Amniotic epithelial cell (primary cell): ENCODE data around the gene ATP4B.

Source experiments
- DNase-seq: peaks from one replicate; pipeline ENCODE4 v3.0.0-alpha.2; 2010; ENCODE audit warnings: low read depth

ATP4B gene

DNA sequence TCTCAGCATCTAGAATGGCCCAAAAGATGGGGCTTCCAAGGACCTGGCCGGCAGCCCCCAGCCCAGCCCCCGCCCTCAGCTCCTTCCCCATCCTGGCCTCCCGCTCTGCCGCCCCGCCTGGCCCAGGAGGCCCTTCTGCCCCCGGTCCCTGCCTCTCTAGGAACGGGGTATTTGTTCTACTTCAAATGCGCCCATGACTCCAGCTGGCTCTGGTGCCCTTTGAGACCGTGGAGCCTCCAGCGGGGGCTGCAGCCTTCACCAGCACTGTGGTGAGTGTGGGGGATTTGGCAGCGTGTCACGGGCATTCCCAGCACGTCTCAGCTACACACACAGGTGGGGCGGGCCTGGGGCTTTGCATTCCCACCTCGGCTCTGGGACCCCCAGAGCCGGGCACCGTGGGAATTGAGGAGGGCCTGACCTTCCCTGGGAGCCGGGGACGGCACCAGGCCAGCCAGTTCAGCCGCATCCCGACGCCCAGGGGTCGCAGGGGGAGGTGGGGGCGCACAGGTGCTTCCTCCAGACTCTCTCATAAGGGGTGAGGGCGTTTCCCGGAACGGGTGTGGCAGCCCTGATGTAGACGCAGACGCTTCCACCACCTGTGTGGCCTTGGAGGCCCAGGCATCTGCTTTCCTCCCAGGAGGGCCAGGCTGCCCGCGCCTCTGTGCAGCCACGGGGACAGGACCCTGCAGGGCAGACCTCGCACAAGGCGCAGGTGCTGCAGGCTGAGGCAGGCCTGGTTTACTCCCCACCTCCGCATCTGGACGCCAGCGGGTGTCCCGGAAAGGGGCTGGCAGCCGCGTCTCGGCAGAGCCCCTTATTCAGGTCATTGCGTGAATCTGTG, 947 bp downstream of the ATP4B start:
- DNase-seq: no peak

DNA sequence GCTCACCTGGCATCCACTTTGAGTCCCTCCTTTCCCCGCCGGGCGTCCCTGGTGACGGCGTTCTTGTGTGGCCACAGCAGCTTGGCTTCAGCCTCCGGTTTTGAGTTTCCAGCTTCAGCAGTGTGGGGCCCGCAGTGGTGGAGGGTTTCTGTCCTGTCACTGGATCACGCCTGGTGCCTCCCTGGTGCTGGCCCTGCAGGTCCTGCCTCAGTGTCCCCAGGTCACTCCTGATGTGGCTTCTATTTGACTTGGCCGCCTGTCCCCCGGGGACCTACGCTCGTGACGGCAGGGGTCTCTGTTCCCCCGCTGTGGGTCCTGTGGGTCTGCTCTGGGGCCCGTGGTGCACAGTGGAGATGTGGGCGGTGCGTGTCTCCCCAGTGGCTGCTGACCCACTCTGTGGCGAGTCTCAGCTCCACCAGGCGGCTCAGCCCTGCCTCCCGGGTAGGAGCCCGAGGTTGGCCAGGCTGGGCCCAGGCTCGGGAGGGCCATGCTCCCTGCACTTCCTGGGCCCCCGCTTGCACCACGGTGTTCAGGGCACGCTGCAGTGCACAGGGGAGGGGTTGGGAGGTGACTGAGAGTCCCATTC, 1.9 kb downstream of the ATP4B start:
- no peak for DNase-seq

GRCh38 chr13:113655346-113656002, 2.5 kb downstream of the ATP4B start:
- DNase-seq: no peak

DNA sequence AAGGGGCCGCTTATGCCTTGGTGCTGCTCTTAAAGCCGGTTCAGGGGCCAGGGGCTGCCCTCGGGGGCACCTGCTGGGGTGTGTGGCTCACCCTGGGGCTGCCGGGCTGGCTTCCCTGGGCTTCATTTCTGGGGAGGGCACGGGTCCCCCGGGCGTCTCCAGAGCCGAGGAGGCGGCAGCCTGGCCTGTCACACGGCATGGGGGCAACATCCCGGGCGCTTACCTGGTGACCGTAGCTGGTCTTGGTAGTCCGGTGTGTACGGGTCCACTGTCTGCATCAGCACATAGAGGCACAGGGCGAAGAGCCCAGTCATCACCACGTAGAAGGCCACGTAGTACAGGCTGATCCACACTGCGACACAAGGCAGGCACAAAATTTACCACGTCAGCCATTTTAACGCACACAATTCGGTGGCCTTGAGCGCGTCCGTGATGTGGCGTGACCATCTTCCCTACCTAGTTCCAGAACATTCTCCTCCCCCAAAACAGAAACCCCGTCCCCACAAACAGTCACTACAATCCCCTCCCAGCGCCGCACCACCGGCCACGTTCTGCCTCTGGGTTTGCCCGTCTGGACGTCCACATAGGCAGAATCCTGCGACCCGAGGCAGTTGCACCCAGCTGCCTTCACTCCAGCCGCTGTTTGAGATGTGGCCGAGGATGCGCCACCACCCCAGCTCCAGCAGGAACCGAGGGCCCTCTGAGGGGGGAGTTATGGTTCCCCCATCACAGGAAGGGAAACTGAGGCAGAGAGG, 3.2 kb downstream of the ATP4B start:
- DNase-seq: no peak

GRCh38 chr13:113654175-113654560, 3.8 kb downstream of the ATP4B start:
- no peak for DNase-seq

- no peak for DNase-seq
These were observed 4.5 kb downstream of the ATP4B start for GRCh38 chr13:113653264-113654174.

GRCh38 chr13:113652404-113653263, 5.4 kb downstream of the ATP4B start:
- no peak for DNase-seq

GRCh38 chr13:113651511-113652403, 6.2 kb downstream of the ATP4B start:
- no peak for DNase-seq

DNA sequence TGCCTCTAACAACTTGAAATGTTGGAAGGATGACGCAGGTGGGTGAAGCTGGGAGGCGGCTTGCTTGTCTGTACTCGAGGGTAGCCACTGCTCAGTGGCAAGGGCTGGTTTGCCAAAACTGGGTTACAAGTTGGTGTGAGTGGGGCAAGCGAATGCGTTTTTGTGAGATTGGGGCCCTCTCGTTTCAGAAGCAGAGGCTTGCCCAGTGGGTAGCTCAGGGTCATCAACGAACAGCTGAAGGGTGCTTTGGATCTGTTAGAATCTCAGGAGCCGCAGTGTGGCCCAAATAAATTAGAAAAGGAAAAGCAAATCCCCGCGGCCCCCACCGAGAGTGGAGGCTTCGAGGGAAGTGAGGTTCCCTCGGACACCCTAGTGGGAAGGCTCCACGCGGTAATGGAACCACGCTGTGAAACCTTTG, 7.3 kb downstream of the ATP4B start:
- no peak for DNase-seq

GRCh38 chr13:113650275-113650674, 7.7 kb downstream of the ATP4B start:
- no peak for DNase-seq

DNA sequence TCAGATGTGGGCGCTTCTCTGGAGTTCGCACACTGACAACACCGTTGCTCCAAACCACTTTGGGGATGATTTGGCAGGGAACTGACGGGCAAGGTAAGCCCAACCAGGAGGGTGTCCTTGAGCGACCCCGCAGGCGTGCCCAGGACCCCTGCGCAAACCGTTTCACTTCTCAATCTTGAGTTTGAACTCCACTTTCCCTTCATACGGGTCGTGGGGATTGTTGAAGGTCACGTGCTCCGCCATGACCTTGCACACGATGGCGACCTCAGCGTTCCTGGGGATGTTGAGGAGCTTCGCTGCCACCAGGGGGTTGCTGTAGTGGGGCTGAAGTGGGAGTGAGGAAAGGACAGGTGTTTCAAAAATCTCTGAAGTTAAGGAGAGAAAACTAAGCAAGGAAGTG, 8.8 kb downstream of the ATP4B start:
- no peak for DNase-seq

DNA sequence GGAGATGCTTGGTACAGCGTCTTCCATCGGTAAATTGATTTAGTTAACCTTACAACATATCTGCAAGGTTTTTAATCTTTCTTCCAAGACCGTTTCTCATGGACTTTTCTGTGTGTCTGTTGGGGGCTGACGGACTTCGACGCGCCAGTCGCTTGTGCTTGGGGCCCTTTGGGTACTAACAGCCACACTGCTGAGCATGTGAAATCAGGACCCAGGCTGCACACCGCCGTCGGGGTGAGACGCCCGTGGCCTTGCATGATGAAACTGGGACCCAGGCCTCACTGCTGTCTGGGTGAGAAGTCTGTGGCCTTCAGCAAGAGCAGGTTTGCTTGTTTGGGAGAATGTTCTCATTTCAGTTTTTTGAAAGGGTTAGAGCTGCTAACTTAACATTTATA, 9.8 kb downstream of the ATP4B start:
- DNase-seq: no peak

DNA sequence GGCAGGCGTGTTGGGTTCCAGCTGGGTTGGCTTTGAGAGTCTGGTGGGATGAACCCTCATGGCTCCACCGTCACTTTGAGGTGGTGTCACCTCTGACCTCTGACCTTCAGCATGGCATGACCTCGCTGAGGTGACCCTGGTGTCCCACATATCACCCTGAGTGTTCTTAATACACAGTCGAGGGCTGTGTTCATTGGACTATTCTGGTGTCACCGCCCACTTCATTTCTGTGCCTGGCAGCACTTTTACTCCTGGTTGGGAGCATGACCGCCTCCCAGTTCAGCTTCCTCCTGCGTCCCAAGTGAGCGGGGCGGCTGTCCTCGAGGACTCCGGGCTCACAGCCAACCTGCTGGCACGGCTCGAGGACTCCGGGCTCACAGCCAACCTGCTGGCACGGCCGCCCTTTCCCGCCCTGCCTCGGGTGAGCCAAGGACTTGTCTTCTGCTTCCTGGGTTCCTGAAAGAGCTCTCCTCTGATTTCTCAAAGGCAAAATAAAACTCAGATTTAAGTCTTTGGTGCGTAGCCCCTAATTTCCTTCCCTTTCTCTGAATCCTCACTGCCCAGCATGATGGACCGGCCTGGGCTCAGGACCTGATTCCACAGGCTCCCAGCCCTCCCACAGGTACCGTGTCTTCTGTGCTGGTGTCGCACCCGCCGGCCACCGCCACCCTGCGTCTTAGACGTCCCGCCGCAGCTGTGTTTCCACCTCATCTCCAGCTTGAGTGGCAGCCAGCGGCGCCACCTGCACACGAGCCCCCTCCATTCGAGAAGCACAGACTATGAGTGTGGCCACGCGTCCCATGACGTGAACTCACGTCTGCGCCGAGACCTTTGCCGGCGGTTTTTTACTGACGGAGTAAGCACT, 10.4 kb downstream of the ATP4B start:
- DNase-seq: no peak

- no peak for DNase-seq
These were observed 11.1 kb downstream of the ATP4B start for GRCh38 chr13:113646921-113647340.

DNA sequence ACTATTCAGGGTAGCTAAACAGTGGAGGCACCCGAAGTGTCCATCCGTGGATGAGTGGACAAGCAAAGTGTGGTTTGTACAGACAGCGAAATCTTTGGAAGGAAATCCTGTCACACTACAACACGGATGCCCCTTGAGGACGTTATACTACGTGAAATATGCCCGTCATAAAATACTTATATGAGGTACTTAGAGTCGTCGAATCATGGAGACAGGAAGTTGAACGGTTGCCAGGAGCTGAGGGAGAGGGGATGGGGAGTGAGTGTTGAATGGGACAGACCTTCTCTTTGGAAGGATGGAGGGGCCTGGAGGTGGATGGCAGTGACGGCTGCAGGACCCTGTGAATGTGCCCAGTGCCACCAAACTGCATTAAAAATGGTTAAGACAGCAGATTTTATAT, 11.6 kb downstream of the ATP4B start:
- DNase-seq: no peak

GRCh38 chr13:113645329-113645728, 12.7 kb downstream of the ATP4B start:
- no peak for DNase-seq

- no peak for DNase-seq
These were observed 13.2 kb downstream of the ATP4B start for GRCh38 chr13:113644800-113645199.

DNA sequence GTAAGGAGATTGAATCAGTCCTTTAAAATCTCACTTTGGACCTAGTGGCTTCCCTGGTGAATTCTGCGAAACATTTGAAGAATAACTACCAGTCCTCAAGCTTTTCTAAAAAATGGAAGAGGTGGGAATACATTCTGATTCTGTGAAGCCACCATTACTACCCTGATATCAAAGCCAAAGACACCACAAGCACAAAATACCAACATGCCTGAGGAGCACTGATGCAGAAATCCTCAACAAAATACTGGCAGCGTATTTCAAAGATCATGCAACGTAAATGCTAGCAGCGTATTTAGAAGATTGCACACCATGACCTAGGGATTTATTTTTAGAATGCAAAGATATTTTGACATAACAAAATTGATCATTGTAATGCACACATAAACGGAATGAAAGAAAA, 14.4 kb downstream of the ATP4B start:
- no peak for DNase-seq
